Measurements from ENCODE around the gene SAP130.
A peak's percentile ranks its signal among the peaks of the same experiment; 100 is the strongest.
"Not testable (repeated sequence)": the region's sequence is repeated elsewhere in the genome, so short reads cannot be mapped to it uniquely, and the experiment has no call there.

SAP130 gene

GRCh38 chr2:127945281-127945680, 82.6 kb downstream of the SAP130 start:
- DNase-seq = no peak

GRCh38 chr2:127943186-127943585, 84.7 kb downstream of the SAP130 start:
- DNase-seq = no peak

- DNase-seq = no peak
Observed at GRCh38 chr2:127942002-127942401, 85.9 kb downstream of the SAP130 start.

GRCh38 chr2:127941461-127941860, 86.4 kb downstream of the SAP130 start:
- no peak for DNase-seq

GRCh38 chr2:127940641-127941040, 87.2 kb downstream of the SAP130 start:
- DNase-seq = no peak

- no peak for DNase-seq
Observed at GRCh38 chr2:127935337-127935736, 92.5 kb downstream of the SAP130 start.

GRCh38 chr2:127932199-127932876, 95.5 kb downstream of the SAP130 start:
- peak; percentile 24 for DNase-seq

- no peak for DNase-seq
Observed at GRCh38 chr2:127929449-127929848, 98.4 kb downstream of the SAP130 start.

GRCh38 chr2:127927384-127927783, 100.5 kb downstream of the SAP130 start:
- no peak for DNase-seq

GRCh38 chr2:127917916-127918315, 109.9 kb downstream of the SAP130 start:
- no peak for DNase-seq

- no peak for DNase-seq
Observed at GRCh38 chr2:127913808-127914457, 113.9 kb downstream of the SAP130 start.

GRCh38 chr2:127911737-127912136, 116.1 kb downstream of the SAP130 start:
- DNase-seq = peak; percentile 30

GRCh38 chr2:127910415-127910814, 117.4 kb downstream of the SAP130 start:
- DNase-seq = no peak

GRCh38 chr2:127909019-127909418, 118.8 kb downstream of the SAP130 start:
- no peak for DNase-seq

- not testable (repeated sequence) for DNase-seq
Observed at GRCh38 chr2:127907733-127908400, 120.0 kb downstream of the SAP130 start.

GRCh38 chr2:127906206-127906926, 121.5 kb downstream of the SAP130 start:
- DNase-seq = no peak

GRCh38 chr2:127901339-127902056, 126.4 kb downstream of the SAP130 start:
- no peak for DNase-seq

GRCh38 chr2:127897531-127898211, 130.2 kb downstream of the SAP130 start:
- DNase-seq = no peak

- no peak for DNase-seq
Observed at GRCh38 chr2:127893494-127893893, 134.4 kb downstream of the SAP130 start.

GRCh38 chr2:127893033-127893432, 134.8 kb downstream of the SAP130 start:
- no peak for DNase-seq

GRCh38 chr2:127891811-127892210, 136.0 kb downstream of the SAP130 start:
- DNase-seq = no peak

Data from suppressor macrophage treated with lipopolysaccharide for 4 hours (primary cell).